ENCODE measurements around the gene ATP2A3. TPM values are rescaled to one million over a fixed set of nuclear protein-coding genes. Genes with fewer than 3 reads are reported as not detected.

The ATP2A3 gene
- total RNA-seq, 1 experiment from 2014 or later: 13.3 TPM

DNA sequence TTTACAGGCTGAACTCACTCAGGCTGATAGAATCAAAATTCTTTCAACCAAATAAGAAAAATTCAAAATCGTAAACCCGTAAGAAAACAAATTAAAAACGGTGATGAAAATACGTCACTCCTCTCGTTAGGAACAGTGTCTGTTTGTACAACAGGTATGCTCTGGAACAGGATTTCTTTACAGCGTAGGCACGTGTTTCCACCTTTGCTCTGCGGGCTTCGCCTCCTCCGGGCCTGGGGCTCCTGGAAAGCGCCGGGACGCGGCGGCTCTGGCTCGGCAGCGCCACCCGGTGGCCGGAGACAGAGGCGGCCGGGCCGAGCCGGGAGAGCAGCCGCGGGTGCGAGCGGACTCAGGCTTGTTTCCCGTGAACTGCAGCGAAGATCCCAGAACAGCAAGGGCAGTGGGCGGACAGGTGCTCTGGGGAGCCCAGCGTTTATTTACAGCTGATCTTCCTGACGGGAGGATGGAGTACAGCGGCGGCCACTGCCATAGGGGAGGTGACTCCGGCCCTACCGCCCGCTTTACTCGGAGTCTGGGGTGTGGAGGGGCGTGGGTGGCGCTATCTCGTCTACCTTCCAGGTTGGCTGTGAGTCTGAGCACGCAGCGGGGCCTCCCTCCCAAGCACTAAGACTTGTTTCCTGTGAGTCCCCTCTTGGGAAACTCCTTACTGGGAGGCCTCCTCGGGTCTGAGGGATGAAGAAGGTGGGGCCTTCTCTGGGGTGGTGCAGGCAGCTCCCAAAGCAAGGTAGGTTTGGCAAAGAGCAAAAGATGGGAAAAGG lies 40.5 kb upstream of the ATP2A3 start:
- Histone ChIP-seq H3K79me2 (ENCODE audit: insufficient read depth, low read length) (no peaks in the 10 kb centered on the region), H3K23ac (ENCODE audit: insufficient read length, low read depth, low read length) (no peak overlapping the region), H3K27me3 (ENCODE audit: insufficient read depth, low read length) (no peaks in the 10 kb centered on the region), H2AFZ (ENCODE audit: low read length) (no peak overlapping the region), H3K79me1 (ENCODE audit: insufficient read depth, low read depth, low read length, poor library complexity, severe bottlenecking) (no peaks in the 10 kb centered on the region), H3K23me2 (ENCODE audit: insufficient read length, low read depth, low read length, poor library complexity, severe bottlenecking) (no peaks in the 10 kb centered on the region), H3K56ac (ENCODE audit: insufficient read length, low read depth, low read length) (no peak overlapping the region), H2BK15ac (ENCODE audit: low read depth, low read length) (no peak overlapping the region), H3K27ac (ENCODE audit: insufficient read length, low read depth, low read length) (no peak overlapping the region), H2BK5ac (ENCODE audit: insufficient read length, low read length) (no peak overlapping the region), H3K9ac (ENCODE audit: extremely low read depth, insufficient read length, low read length) (no peak overlapping the region), H4K20me1 (ENCODE audit: control insufficient read depth, insufficient read depth, insufficient read length) (no peaks in the 10 kb centered on the region), H2BK120ac (ENCODE audit: low read depth, low read length, poor library complexity, severe bottlenecking) (no peak overlapping the region), H4K5ac (ENCODE audit: insufficient read length, low read depth, low read length) (no peak overlapping the region), H3T11ph (ENCODE audit: low read length) (no peak overlapping the region), H3K18ac (ENCODE audit: insufficient read length, low read depth, low read length) (no peak overlapping the region), H3K4ac (ENCODE audit: low read depth, low read length) (no peak overlapping the region), H2AK5ac (ENCODE audit: insufficient read length, low read length) (no peak overlapping the region), H4K91ac (ENCODE audit: insufficient read length, low read depth, low read length) (no peak overlapping the region), H3K14ac (ENCODE audit: insufficient read depth, low read length) (no peak overlapping the region), H3K4me2 (ENCODE audit: insufficient read depth, insufficient read length, low read length) (no peak overlapping the region), H3K9me3 (ENCODE audit: control insufficient read depth, low read depth, low read length) (no peaks in the 10 kb centered on the region), H4K8ac (replicated peaks; ENCODE audit: insufficient read length, low read depth, low read length) (no peak overlapping the region), H2BK12ac (ENCODE audit: insufficient read length, low read depth, low read length) (no peak overlapping the region), H2BK20ac (ENCODE audit: low read depth, low read length, poor library complexity, severe bottlenecking) (no peak overlapping the region), H3K4me1 (ENCODE audit: insufficient read depth, low read length) (no peaks in the 10 kb centered on the region)
- Mint-ChIP-seq H3K9me3 (no peaks in the 10 kb centered on the region), H3K4me3 (no peak overlapping the region), H3K27ac (peak overlapping the region in 1 of 3 experiments; percentile 17; a peak in 1 of 7 replicates), H3K27me3 (ENCODE audit: low read depth) (peaks cover 4% of the 10 kb centered on the region; the same call in 1 of the 2 replicates), H3K36me3 (ENCODE audit: insufficient read depth in 1 of 3, low read depth in 3 of 3) (peaks cover 7 to 32% (median 19%) of the 10 kb centered on the region in 3 experiments; a peak in 6 of 7 replicates), H3K4me1 (peaks cover 24 to 31% of the 10 kb centered on the region in 2 experiments)
- TF ChIP-seq CTCF (conservative IDR thresholded peaks at IDR 0.05): peak; percentile 99
- WGBS (ENCODE audit: extremely low coverage, insufficient read length, low lambda C conversion rate): no CpG with 5 or more reads among the region's 44 CpGs
- DNase-seq: peak; percentile 90

Measured in H9 (cell line).